Calu3 (cell line): ENCODE measurements around the gene GTF3C1. TPM values are rescaled to one million over a fixed set of nuclear protein-coding genes. Genes with fewer than 3 reads are reported as not detected.
"Not testable (repeated sequence)": the region's sequence is repeated elsewhere in the genome, so short reads cannot be mapped to it uniquely, and the experiment has no call there.

Experiments used
- BruUV-seq: library from RNA; stranded (reverse); fragments of 400-500 nt; replicated peaks from 2 replicates; lab custom pipeline; 2021; lab: Mats Ljungman, UMichigan
- CTCF ChIA-PET: fragments of 300-600 bp; sonication (Branson Sonifier 250); formaldehyde crosslinking; loops from one replicate; lab custom pipeline; 2022; ENCODE audit warnings: antibody characterized with exemption; lab: Charles Lee
- DNase-seq: peaks from one replicate; pipeline ENCODE4 v3.0.0; 2022
- H3K27ac Mint-ChIP-seq: one replicate; pipeline ENCODE4 v1.8.0; 2022; ENCODE audit warnings: mixed read lengths; ENCODE audit not compliant: unreplicated experiment
- H3K27me3 Mint-ChIP-seq: one replicate; pipeline ENCODE4 v1.8.0; 2022; ENCODE audit warnings: mixed read lengths; ENCODE audit not compliant: unreplicated experiment
- H3K36me3 Mint-ChIP-seq: one replicate; pipeline ENCODE4 v1.8.0; 2022; ENCODE audit warnings: mild to moderate bottlenecking, moderate library complexity, mixed read lengths; ENCODE audit not compliant: insufficient read depth, unreplicated experiment
- H3K4me1 Mint-ChIP-seq: one replicate; pipeline ENCODE4 v1.8.0; 2022; ENCODE audit warnings: mild to moderate bottlenecking, low read depth, mixed read lengths; ENCODE audit not compliant: unreplicated experiment
- H3K4me3 Mint-ChIP-seq: one replicate; pipeline ENCODE4 v1.8.0; 2022; ENCODE audit warnings: mild to moderate bottlenecking, low read depth, moderate library complexity, mixed read lengths; ENCODE audit not compliant: unreplicated experiment
- H3K9me3 Mint-ChIP-seq: one replicate; pipeline ENCODE4 v1.8.0; 2022; ENCODE audit warnings: low read depth, mixed read lengths; ENCODE audit not compliant: unreplicated experiment
- CTCF ChIP-seq: fragments of 200-600 bp; IDR thresholded peaks from one replicate; pipeline ENCODE4 v1.8.0; 2022; ENCODE audit warnings: antibody characterized with exemption; ENCODE audit not compliant: unreplicated experiment
- intact Hi-C: fragments of 100-400 bp; cut with micrococcal nuclease; formaldehyde crosslinking; loops from one replicate; pipeline ENCODE4 v1.10.0; 2022; ENCODE audit not compliant: unreplicated experiment
- total RNA-seq: library from RNA; stranded (reverse); gene quantifications from 2 replicates; pipeline ENCODE4 v1.2.3, GENCODE V29; 2022

The GTF3C1 gene
- total RNA-seq, 1 experiment from 2014 or later: 90.9 TPM

GRCh38 chr16:27434141-27435051, 115.3 kb downstream of the GTF3C1 start:
- no peak overlapping the region for H3K27ac Mint-ChIP-seq
- intact Hi-C loops: no loop called here
- no peak overlapping the region for H3K4me3 Mint-ChIP-seq
- H3K4me1 Mint-ChIP-seq: no peaks in the 10 kb centered on the region
- no peaks in the 10 kb centered on the region for H3K9me3 Mint-ChIP-seq
- TF ChIP-seq CTCF: no peak
- BruUV-seq: no TSS peak
- no peaks in the 10 kb centered on the region for H3K36me3 Mint-ChIP-seq
- CTCF ChIA-PET: interaction anchor here (1.3 kb wide), 1 partner anchor 324 kb away, joined by 5 read pairs; no protein-coding TSS in a partner anchor
- no peak for DNase-seq
- H3K27me3 Mint-ChIP-seq: peaks cover 76% of the 10 kb centered on the region

- intact Hi-C loops: no loop called here
Measured at GRCh38 chr16:27433636-27434035, 116.1 kb downstream of the GTF3C1 start.

GRCh38 chr16:27433191-27433590, 116.5 kb downstream of the GTF3C1 start:
- H3K9me3 Mint-ChIP-seq, H3K4me3 Mint-ChIP-seq, H3K27ac Mint-ChIP-seq, H3K4me1 Mint-ChIP-seq, intact Hi-C loops, BruUV-seq, H3K36me3 Mint-ChIP-seq, DNase-seq: not testable (repeated sequence)
- CTCF ChIA-PET: interaction anchor here (0.5 to 1.3 kb wide), 2 partner anchors 323 to 562 kb away, joined by 3 to 5 read pairs; no protein-coding TSS in a partner anchor
- H3K27me3 Mint-ChIP-seq: peaks cover 72% of the 10 kb centered on the region

More at GRCh38 chr16:27433636-27434035, 116.1 kb downstream of the GTF3C1 start:
- no peaks in the 10 kb centered on the region for H3K36me3 Mint-ChIP-seq
- CTCF ChIA-PET: interaction anchor here (1.3 kb wide), 1 partner anchor 324 kb away, joined by 5 read pairs; no protein-coding TSS in a partner anchor
- no peaks in the 10 kb centered on the region for H3K9me3 Mint-ChIP-seq
- no peak overlapping the region for H3K4me3 Mint-ChIP-seq
- no peak for TF ChIP-seq CTCF
- peaks cover 76% of the 10 kb centered on the region for H3K27me3 Mint-ChIP-seq
- H3K4me1 Mint-ChIP-seq: no peaks in the 10 kb centered on the region
- no peak overlapping the region for H3K27ac Mint-ChIP-seq
- no TSS peak for BruUV-seq
- no peak for DNase-seq

- BruUV-seq: no TSS peak
- H3K9me3 Mint-ChIP-seq: no peaks in the 10 kb centered on the region
- no peak for DNase-seq
- H3K36me3 Mint-ChIP-seq: no peaks in the 10 kb centered on the region
- H3K4me3 Mint-ChIP-seq: no peak overlapping the region
- H3K4me1 Mint-ChIP-seq: no peaks in the 10 kb centered on the region
- TF ChIP-seq CTCF: no peak
- H3K27ac Mint-ChIP-seq: no peak overlapping the region
- CTCF ChIA-PET: interaction anchor here (0.5 to 0.8 kb wide), 2 partner anchors 8 to 561 kb away, joined by 3 read pairs; no protein-coding TSS in a partner anchor
- H3K27me3 Mint-ChIP-seq: peaks cover 71% of the 10 kb centered on the region
- intact Hi-C loops: no loop called here
Measured at GRCh38 chr16:27432558-27432957, 117.2 kb downstream of the GTF3C1 start.
